GM21447 (cell line): ENCODE data around the gene TCF25.

Experiments used
- ATAC-seq: cut with Tn5 transposase; IDR thresholded peaks from one replicate; pipeline ENCODE4 v1.9.1; 2021; ENCODE audit not compliant: unreplicated experiment

Gene TCF25

DNA sequence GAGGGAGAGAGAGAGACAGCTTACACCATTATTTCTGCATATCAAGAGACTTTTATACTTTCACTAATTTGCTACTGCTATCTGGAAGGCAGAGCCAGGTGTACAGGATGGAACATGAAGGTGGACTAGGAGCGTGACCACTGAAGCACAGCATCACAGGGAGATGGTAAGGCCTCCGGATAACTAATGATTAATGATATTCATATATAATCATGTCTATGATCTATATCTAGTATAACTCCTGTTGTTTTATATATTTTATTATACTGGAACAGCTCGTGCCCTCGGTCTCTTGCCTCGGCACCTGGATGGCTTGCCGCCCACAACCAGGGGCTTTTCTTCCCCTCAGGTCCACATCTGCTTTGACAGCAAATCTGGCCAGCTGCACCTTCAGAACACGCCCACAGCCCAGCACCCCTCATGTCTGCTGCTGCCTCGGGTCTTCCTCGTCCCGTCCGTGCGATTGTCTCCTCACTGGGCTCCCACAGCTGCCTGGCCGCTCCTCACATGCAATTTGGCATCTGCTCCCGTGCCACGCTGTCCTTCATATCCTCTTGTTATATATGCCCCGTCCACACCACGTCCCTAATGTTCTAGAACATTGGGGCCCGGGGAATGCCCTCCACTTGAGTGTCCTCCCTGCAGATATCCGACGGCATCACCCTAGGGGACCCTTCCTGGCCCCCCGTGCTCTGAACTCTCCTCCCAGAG lies 64.9 kb downstream of the TCF25 start:
- no peak for ATAC-seq

DNA sequence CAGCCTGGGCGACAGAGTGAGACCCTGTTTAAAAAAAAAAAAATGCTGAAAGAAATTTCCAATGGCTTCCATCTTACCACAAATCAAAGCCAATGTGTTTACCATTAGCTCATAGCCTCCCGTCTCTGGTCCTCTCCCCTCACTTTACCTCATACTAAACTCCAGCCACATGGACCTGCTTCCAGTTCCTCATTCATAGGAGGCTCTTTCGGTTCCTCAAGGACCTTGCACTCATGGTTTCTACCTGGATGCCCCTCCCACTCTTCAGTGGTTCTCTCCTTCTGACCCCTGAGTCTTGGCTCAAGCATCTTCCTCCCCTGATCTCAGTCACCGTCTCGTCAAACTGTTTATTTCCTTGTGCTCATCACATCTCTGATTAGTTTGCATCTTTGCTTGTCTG lies 71.4 kb downstream of the TCF25 start:
- ATAC-seq = no peak

DNA sequence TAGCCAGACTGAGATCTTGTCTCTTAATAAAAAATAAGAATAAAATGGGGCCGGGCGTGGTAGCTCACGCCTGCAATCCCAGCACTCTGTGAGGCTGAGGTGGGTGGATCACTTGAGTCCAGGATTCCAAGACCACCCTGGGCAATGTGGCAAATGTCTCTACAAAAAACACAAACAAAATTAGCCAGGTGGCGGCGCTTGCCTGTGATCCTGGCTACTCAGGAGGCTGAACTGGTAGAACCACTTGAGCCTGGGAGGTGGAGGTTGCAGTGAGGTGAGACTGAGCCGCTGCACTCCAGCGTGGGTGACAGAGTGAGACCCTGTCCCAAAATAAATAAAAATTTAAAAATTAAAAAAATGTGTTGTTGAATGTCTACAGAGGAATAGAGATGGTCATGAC lies 72.3 kb downstream of the TCF25 start:
- ATAC-seq = no peak

DNA sequence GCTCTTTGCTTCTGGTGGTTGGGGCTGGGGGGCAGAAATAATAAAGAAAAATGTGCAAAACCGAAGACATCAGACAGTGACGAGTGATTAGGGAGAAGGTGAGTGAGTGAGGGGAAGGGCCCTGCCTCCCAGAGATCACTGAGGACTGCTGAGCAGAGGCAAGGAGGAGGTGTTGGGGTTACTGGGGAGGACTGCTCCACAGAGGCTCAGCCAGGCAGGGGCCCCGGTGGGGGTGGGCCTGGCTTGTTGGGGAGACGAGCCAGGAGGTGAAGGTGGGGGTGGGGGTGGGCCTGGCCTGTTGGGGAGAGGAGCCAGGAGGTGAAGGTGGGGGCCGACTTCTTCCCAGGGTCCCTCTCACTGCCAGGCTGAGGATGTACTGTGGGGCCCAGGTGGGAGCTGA lies 73.1 kb downstream of the TCF25 start:
- no peak for ATAC-seq

DNA sequence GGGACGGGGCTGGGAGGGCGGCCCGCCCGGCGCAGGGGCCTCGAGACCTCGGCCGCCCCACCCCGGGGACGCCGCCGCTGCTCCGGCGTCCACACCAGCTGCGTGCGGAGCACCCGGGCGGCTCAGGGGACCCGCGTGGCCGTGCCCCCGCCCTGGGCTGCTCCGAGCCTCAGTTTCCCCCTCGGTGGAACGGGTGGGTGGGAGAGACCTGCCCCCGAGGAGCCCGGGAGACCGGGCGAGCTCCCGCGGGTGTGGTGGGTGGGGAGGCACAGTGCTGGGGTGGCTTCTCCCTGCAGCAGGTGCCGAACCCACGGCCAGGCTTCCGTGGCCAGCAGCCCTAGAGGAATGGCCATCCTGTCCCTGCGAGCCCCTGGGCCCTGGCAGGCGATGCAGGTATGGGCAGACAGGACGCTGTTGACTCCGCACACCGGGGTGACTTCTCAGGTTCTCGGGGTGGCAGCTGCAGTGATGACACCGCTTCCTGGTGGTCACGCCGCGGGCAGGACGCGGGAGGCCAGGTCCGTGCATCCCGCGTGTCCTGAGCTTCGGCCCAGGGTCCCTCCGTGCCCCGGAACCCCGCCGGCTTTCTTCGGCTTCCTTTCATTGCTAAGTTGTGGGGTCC lies 75.8 kb downstream of the TCF25 start:
- no peak for ATAC-seq

- ATAC-seq = no peak
These were observed 76.4 kb downstream of the TCF25 start for GRCh38 chr16:89949756-89950155.

- no peak for ATAC-seq
These were observed 78.1 kb downstream of the TCF25 start for GRCh38 chr16:89951509-89951908.

- no peak for ATAC-seq
These were observed 78.7 kb downstream of the TCF25 start for GRCh38 chr16:89952049-89952448.

GRCh38 chr16:89952551-89952950 lies 79.2 kb downstream of the TCF25 start:
- no peak for ATAC-seq

- ATAC-seq = peak; percentile 66
These were observed 80.4 kb downstream of the TCF25 start for GRCh38 chr16:89953671-89954406.

DNA sequence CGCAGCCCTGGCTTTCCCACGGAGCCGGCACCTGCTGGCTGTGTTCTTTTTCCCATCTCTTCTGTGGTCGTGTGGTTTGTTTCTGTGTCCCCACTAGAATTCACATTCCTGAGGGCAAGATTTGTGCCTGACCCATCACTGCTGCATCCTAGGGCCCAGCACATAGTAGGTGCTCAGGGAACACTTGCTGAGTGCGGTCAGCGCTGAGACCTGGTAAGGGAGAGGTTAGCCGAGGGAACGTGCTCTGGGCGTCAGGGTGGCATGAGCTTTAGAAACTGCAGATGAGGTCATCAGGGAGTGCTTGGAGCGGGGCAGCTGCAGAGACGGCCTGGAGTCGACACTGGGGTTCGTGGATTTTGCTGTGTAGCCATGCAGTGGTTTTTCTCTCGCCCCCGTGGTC lies 81.1 kb downstream of the TCF25 start:
- no peak for ATAC-seq

GRCh38 chr16:89955001-89955685 lies 81.8 kb downstream of the TCF25 start:
- ATAC-seq = no peak

DNA sequence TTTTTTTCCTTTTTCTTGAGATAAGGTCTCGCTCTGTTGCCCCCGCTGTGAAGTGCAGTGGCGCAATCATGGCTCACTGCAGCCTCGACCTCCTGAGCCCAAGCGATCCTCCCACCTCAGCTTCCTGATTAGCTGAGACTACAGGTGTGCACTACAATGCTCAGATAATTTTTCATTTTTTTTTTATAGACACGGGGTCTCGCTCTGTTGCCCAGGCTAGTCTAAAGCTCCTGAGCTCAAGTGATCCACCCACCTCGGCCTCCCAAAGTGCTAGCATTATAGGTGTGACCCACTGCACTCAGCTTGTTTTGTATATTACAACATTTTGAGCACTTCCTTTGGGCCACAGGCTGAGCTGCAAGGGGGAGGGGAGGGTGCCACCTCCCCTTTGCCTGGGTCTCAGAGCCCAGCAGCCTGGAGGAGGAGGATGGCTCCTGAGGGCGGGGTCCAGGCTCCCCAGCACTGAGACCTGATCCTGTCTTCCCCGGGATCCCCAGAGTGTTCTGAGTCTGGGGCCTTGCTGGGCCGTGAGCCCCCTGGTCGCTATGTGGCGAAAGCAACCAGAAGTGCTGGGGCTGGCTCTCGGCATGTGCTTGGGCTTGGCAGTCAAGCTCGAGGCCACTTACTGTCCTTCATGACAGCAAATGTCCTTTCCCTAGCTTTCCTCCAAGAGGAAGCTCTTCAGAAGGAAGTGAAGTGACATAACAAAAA lies 83.3 kb downstream of the TCF25 start:
- no peak for ATAC-seq

- ATAC-seq = no peak
These were observed 83.9 kb downstream of the TCF25 start for GRCh38 chr16:89957216-89957785.

- ATAC-seq = no peak
These were observed 84.7 kb downstream of the TCF25 start for GRCh38 chr16:89958068-89958467.

DNA sequence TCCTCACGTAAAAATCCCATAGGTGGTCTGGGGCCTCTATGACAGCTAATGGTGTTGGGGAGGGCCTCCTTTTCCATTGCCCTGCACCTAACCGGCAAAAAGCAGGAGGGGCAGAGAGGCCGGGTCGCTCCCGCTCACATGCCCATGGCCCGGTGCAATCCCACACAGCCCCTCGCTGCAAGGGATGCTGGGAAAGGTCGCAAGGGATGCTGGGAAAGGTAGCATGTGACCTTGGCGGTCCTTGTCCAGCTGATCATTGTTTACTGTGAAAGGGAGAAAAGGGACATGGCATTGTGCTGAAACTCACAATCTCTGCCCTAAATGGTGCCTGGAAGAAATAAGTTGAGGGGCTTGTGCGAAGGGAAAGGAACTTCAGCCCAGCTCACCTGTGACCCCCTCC lies 85.2 kb downstream of the TCF25 start:
- ATAC-seq = no peak

GRCh38 chr16:89960966-89961365 lies 87.6 kb downstream of the TCF25 start:
- ATAC-seq = no peak
